GM23338 (cell line): ENCODE measurements around the gene CACNA1D. TPM values are rescaled to one million over a fixed set of nuclear protein-coding genes. Genes with fewer than 3 reads are reported as not detected.

Experiments used
- ATAC-seq: fragments of 200-7000 bp; cut with Tn5 transposase; 3 replicates; pipeline ENCODE4 v1.9.1; 2020
- DNase-seq: peaks from one replicate; pipeline ENCODE4 v3.0.0-alpha.2; 2015; ENCODE audit warnings: low spot score
- H2AFZ ChIP-seq: fragments of 200-600 bp; sonication (generic); 2 replicates; pipeline ENCODE4 v1.8.0; 2016; ENCODE audit warnings: antibody characterized with exemption, mild to moderate bottlenecking, moderate library complexity
- H3F3A ChIP-seq: fragments of 200-600 bp; sonication (generic); replicated peaks from 2 replicates; pipeline ENCODE4 v1.8.0; 2017; ENCODE audit warnings: antibody characterized with exemption, mixed run types, low read depth
- H3K27ac ChIP-seq: fragments of 200-600 bp; sonication (generic); 2 replicates; pipeline ENCODE4 v1.6.1; 2016; ENCODE audit warnings: low read depth
- H3K27me3 ChIP-seq: fragments of 200-600 bp; sonication (generic); 2 replicates; pipeline ENCODE4 v1.8.0; 2016; ENCODE audit warnings: mild to moderate bottlenecking, mixed run types, moderate library complexity; ENCODE audit not compliant: insufficient read depth
- H3K36me3 ChIP-seq: fragments of 200-600 bp; sonication (generic); 2 replicates; pipeline ENCODE4 v1.8.0; 2016; ENCODE audit warnings: mild to moderate bottlenecking; ENCODE audit not compliant: insufficient read depth
- H3K4me1 ChIP-seq: fragments of 200-600 bp; sonication (generic); 2 replicates; pipeline ENCODE4 v1.8.0; 2016; ENCODE audit warnings: mild to moderate bottlenecking, moderate library complexity; ENCODE audit not compliant: insufficient read depth
- H3K4me2 ChIP-seq: fragments of 200-600 bp; sonication (generic); 2 replicates; pipeline ENCODE4 v1.7.1; 2017; ENCODE audit warnings: mixed run types
- H3K4me3 ChIP-seq: fragments of 200-600 bp; sonication (generic); 2 replicates; pipeline ENCODE4 v1.6.1; 2016; ENCODE audit warnings: mixed run types
- H3K79me2 ChIP-seq: fragments of 200-600 bp; sonication (generic); replicated peaks from 2 replicates; pipeline ENCODE4 v1.8.0; 2017; ENCODE audit warnings: mild to moderate bottlenecking; ENCODE audit not compliant: insufficient read depth
- H3K9me2 ChIP-seq: fragments of 200-600 bp; sonication (generic); 2 replicates; pipeline ENCODE4 v1.8.0; 2017; ENCODE audit not compliant: insufficient read depth
- H4K20me1 ChIP-seq: fragments of 200-600 bp; sonication (generic); replicated peaks from 2 replicates; pipeline ENCODE4 v1.8.0; 2017; ENCODE audit warnings: mild to moderate bottlenecking; ENCODE audit not compliant: insufficient read depth
- H3K27ac Mint-ChIP-seq: 2 replicates; pipeline ENCODE4 v1.8.0; 2020; ENCODE audit warnings: inconsistent platforms, mild to moderate bottlenecking, moderate library complexity, mixed read lengths
- H3K27me3 Mint-ChIP-seq: 3 replicates; pipeline ENCODE4 v1.8.0; 2022; ENCODE audit warnings: low read depth, mild to moderate bottlenecking, moderate library complexity, mixed read lengths, inconsistent platforms; ENCODE audit not compliant: insufficient read depth, poor library complexity
- H3K36me3 Mint-ChIP-seq: 3 replicates; pipeline ENCODE4 v1.8.0; 2021; ENCODE audit warnings: low read depth, mild to moderate bottlenecking, inconsistent platforms, moderate library complexity, mixed read lengths
- H3K4me1 Mint-ChIP-seq: 3 replicates; pipeline ENCODE4 v1.8.0; 2020; ENCODE audit warnings: mild to moderate bottlenecking, inconsistent platforms, mixed read lengths
- H3K4me3 Mint-ChIP-seq: 3 replicates; pipeline ENCODE4 v1.8.0; 2021; ENCODE audit warnings: moderate library complexity, mild to moderate bottlenecking, inconsistent platforms, mixed read lengths
- H3K9me3 Mint-ChIP-seq: 3 replicates; pipeline ENCODE4 v1.8.0; 2020; ENCODE audit warnings: moderate library complexity, mild to moderate bottlenecking, inconsistent platforms, mixed read lengths
- CREB1 ChIP-seq: fragments of 250-450 bp; sonication (Bioruptor Pico); IDR thresholded peaks from 2 replicates; pipeline ENCODE4 v1.5.0; 2020; ENCODE audit warnings: low read depth, mild to moderate bottlenecking, moderate library complexity
- ETS1 ChIP-seq: IDR thresholded peaks from 2 replicates; pipeline ENCODE4 v1.6.1; 2016; ENCODE audit warnings: antibody characterized with exemption
- EZH2phosphoT487 ChIP-seq: fragments of 200-600 bp; sonication (generic); IDR thresholded peaks from one replicate; pipeline ENCODE4 v1.8.1; 2018; ENCODE audit warnings: antibody characterized with exemption; ENCODE audit not compliant: unreplicated experiment
- JUNB ChIP-seq: IDR thresholded peaks from one replicate; pipeline ENCODE4 v1.6.1; 2016; ENCODE audit warnings: antibody characterized with exemption; ENCODE audit not compliant: unreplicated experiment
- NANOG ChIP-seq: IDR thresholded peaks from 2 replicates; pipeline ENCODE4 v1.6.1; 2016; ENCODE audit warnings: antibody characterized with exemption, borderline replicate concordance
- REST ChIP-seq: IDR thresholded peaks from one replicate; pipeline ENCODE4 v1.6.1; 2018; ENCODE audit warnings: antibody characterized with exemption; ENCODE audit not compliant: unreplicated experiment
- ZNF114 ChIP-seq: fragments of 250-450 bp; sonication (Bioruptor Pico); IDR thresholded peaks from 2 replicates; pipeline ENCODE4 v1.5.0; 2020; ENCODE audit warnings: mild to moderate bottlenecking, moderate library complexity
- ZNF331 ChIP-seq: fragments of 250-450 bp; sonication (Bioruptor Pico); IDR thresholded peaks from 2 replicates; pipeline ENCODE4 v1.5.0; 2020; ENCODE audit warnings: low read depth, mild to moderate bottlenecking, moderate library complexity
- ZNF462 ChIP-seq: fragments of 250-450 bp; sonication (Bioruptor Pico); IDR thresholded peaks from 2 replicates; pipeline ENCODE4 v1.5.0; 2020; ENCODE audit warnings: mild to moderate bottlenecking, moderate library complexity
- polyA plus RNA-seq: library from polyadenylated mRNA; unstranded; fragments of >200 nt; fragmentation: Nextera tagmentation; extraction: Ambion mirVana; gene quantifications from 2 replicates; pipeline ENCODE4 v1.2.1, GENCODE V29; 2016
- total RNA-seq: library from RNA; depleted of rRNA; stranded (reverse); fragments of >200 nt; shearing (Covaris generic); gene quantifications from 2 replicates; pipeline ENCODE4 v1.2.3, GENCODE V29; 2014
- TF ChIP-seq, protein P1 (sequence below), 2 experiments: fragments of 200-600 bp in 1 of 2; sonication (generic) in 1 of 2; conservative IDR thresholded peaks; 2 replicates each; pipeline versions ENCODE4 v1.5.1 to v1.6.1; 2016 to 2017; ENCODE audit warnings: antibody characterized with exemption in 2 of 2, low read depth in 2 of 2, mild to moderate bottlenecking in 2 of 2, moderate library complexity in 1 of 2

CACNA1D gene
- total and polyA plus RNA-seq, 2 experiments from 2014 or later = 1.7 to 1.8 TPM

DNA sequence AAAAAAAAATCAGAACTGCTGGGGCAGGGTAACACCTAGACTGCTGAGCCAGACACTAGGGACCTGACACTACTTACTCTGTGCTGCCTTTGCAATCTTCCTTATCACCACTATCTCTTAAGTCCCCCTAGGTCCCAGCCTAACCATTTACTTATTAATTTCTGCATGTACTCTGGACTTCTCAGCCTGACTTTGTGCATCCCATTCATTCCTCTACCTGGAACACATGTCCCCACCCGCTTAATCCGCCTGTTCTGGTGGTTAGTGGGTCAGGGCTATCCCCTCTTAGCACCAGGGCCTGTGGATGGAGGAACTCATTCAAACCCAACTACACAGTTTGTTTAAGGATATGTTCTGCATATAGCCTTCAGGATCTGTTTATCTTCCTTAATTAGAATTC is 5.0 kb upstream of the CACNA1D start:
- Mint-ChIP-seq H3K27me3 (peaks cover 19% of the 10 kb centered on the region), H3K4me3 (no peak overlapping the region), H3K4me1 (peaks cover 12% of the 10 kb centered on the region; the same call in 2 of the 3 replicates), H3K36me3 (no peaks in the 10 kb centered on the region), H3K27ac (no peak overlapping the region), H3K9me3 (no peaks in the 10 kb centered on the region)
- Histone ChIP-seq H3K36me3 (no peaks in the 10 kb centered on the region), H3K4me3 (no peak overlapping the region), H3K27me3 (peaks cover 33% of the 10 kb centered on the region), H3K79me2 (no peaks in the 10 kb centered on the region), H3K9me2 (peaks cover 6% of the 10 kb centered on the region; the same call in 1 of the 2 replicates), H3K27ac (no peak overlapping the region), H2AFZ (no peak overlapping the region), H4K20me1 (no peaks in the 10 kb centered on the region), H3K4me1 (peaks cover 10% of the 10 kb centered on the region; the same call in 1 of the 2 replicates), H3F3A (no peaks in the 10 kb centered on the region), H3K4me2 (no peak overlapping the region)
- TF ChIP-seq, protein P1, sequence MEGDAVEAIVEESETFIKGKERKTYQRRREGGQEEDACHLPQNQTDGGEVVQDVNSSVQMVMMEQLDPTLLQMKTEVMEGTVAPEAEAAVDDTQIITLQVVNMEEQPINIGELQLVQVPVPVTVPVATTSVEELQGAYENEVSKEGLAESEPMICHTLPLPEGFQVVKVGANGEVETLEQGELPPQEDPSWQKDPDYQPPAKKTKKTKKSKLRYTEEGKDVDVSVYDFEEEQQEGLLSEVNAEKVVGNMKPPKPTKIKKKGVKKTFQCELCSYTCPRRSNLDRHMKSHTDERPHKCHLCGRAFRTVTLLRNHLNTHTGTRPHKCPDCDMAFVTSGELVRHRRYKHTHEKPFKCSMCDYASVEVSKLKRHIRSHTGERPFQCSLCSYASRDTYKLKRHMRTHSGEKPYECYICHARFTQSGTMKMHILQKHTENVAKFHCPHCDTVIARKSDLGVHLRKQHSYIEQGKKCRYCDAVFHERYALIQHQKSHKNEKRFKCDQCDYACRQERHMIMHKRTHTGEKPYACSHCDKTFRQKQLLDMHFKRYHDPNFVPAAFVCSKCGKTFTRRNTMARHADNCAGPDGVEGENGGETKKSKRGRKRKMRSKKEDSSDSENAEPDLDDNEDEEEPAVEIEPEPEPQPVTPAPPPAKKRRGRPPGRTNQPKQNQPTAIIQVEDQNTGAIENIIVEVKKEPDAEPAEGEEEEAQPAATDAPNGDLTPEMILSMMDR (conservative IDR thresholded peaks at IDR 0.05; ENCODE audit: low read depth in 2 of 2) = no peak
- TF ChIP-seq REST = no peak
- no peak for TF ChIP-seq JUNB
- no peak for TF ChIP-seq EZH2phosphoT487
- TF ChIP-seq NANOG = no peak
- TF ChIP-seq CREB1 = no peak
- TF ChIP-seq ETS1 = no peak
- TF ChIP-seq ZNF462 = no peak
- no peak for TF ChIP-seq ZNF331 (CRISPR knock-in tag)
- TF ChIP-seq ZNF114 (CRISPR knock-in tag) = no peak
- ATAC-seq = no peak
- DNase-seq = no peak
